DOHH2 (cell line): ENCODE data around the gene HOXA9.

Experiments
- H3F3A ChIP-seq: fragments of 200-600 bp; sonication (generic), shearing (Covaris generic); 2 replicates; pipeline ENCODE4 v1.6.0; 2016; ENCODE audit warnings: antibody characterized with exemption, mild to moderate bottlenecking; ENCODE audit not compliant: control insufficient read depth, insufficient read depth
- H3K27ac ChIP-seq: fragments of 200-600 bp; sonication (generic); 2 replicates; pipeline ENCODE4 v1.5.1; 2014; ENCODE audit warnings: low read depth, mild to moderate bottlenecking, low read length, moderate library complexity
- H3K27me3 ChIP-seq: fragments of 200-600 bp; sonication (generic); 2 replicates; pipeline ENCODE4 v1.6.1; 2014; ENCODE audit warnings: mild to moderate bottlenecking, low read length, mixed read lengths; ENCODE audit not compliant: control insufficient read depth
- H3K36me3 ChIP-seq: fragments of 200-600 bp; sonication (generic); 2 replicates; pipeline ENCODE4 v1.6.1; 2014; ENCODE audit warnings: mild to moderate bottlenecking, low read length, moderate library complexity, mixed read lengths; ENCODE audit not compliant: control insufficient read depth
- H3K4me1 ChIP-seq: fragments of 200-600 bp; sonication (generic); 2 replicates; pipeline ENCODE4 v1.6.1; 2014; ENCODE audit warnings: mild to moderate bottlenecking, low read length, mixed read lengths; ENCODE audit not compliant: control insufficient read depth
- H3K4me2 ChIP-seq: fragments of 200-600 bp; sonication (generic); 2 replicates; pipeline ENCODE4 v1.6.0; 2014; ENCODE audit warnings: mild to moderate bottlenecking, low read length, moderate library complexity
- H3K4me3 ChIP-seq: fragments of 200-600 bp; sonication (generic); 2 replicates; pipeline ENCODE4 v1.5.1; 2014; ENCODE audit warnings: mild to moderate bottlenecking, low read length, mixed read lengths
- H3K79me2 ChIP-seq: fragments of 200-600 bp; sonication (generic); 2 replicates; pipeline ENCODE4 v1.6.1; 2014; ENCODE audit warnings: mild to moderate bottlenecking, low read length, mixed read lengths; ENCODE audit not compliant: control insufficient read depth
- H3K9me2 ChIP-seq: fragments of 200-600 bp; sonication (generic); replicated peaks from 2 replicates; pipeline ENCODE4 v1.6.1; 2014; ENCODE audit warnings: mild to moderate bottlenecking, low read length, mixed read lengths; ENCODE audit not compliant: control insufficient read depth
- H3K9me3 ChIP-seq: fragments of 200-600 bp; sonication (generic); 2 replicates; pipeline ENCODE4 v1.6.1; 2014; ENCODE audit warnings: antibody characterized with exemption, low read length, mixed read lengths; ENCODE audit not compliant: control insufficient read depth, insufficient read depth
- H4K20me1 ChIP-seq: fragments of 200-600 bp; sonication (generic); 2 replicates; pipeline ENCODE4 v1.6.0; 2014; ENCODE audit warnings: low read depth, mild to moderate bottlenecking, antibody characterized with exemption, low read length, moderate library complexity; ENCODE audit not compliant: control insufficient read depth, insufficient read depth
- EZH2phosphoT487 ChIP-seq: fragments of 200-600 bp; sonication (generic); IDR thresholded peaks from 2 replicates; pipeline ENCODE4 v1.6.1; 2017; ENCODE audit warnings: borderline replicate concordance, mild to moderate bottlenecking, antibody characterized with exemption, low read length, moderate library complexity, mixed read lengths
- TF ChIP-seq, protein P1 (sequence below): fragments of 200-600 bp; sonication (generic); IDR thresholded peaks from one replicate; pipeline ENCODE4 v1.5.1; 2014; ENCODE audit warnings: antibody characterized with exemption, mild to moderate bottlenecking, low read depth, low read length; ENCODE audit not compliant: poor library complexity, severe bottlenecking

HOXA9 gene

DNA sequence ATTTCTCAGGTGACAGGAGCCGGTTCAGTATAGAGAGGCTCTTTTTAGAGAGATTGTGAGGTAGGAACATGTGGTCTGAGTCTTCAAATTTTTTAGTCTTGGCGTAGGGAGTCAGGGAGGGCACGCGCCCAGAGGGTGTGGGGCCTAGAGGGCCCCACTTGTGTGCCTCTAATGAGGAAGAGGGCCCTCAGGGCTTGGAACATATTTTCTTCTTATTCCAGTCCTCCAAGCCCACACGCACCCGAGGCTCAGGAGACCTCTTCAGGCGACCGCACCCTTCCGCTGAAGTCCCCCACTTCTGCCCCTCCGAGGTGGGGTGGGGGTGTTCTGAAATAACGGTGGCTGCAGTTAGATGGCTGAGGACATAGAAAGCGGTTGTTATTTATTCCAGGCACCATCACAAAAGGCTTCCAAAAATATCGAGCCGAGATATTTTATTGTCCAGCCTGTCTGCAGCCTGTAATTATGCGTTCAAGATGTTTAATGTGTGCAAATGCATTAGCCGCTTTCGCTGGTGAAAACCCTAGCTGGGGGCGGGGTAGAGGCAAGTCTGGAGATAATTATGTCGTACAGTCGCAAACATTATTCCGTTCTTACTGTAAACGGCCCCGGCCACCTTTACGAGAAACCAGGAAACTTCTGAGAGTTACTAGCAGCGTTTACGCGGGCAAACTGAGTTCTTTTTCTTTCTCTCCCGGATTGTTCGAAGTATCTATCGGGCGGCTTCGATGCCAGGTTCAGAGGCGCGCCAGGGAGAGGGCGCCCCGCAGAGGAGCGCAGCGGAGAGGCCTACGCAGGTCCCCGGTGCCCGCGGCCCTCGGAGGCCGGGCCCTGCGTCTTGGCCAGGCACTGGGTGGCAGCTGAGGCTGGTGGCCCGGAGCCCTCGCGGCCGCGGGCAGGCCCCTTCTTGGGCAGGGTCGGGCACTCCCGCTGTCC, 47.4 kb upstream of the HOXA9 start:
- Histone ChIP-seq H3K27ac (no peak overlapping the region), H3K9me3 (no peaks in the 10 kb centered on the region), H3F3A (no peaks in the 10 kb centered on the region), H3K27me3 (peaks cover 67% of the 10 kb centered on the region), H3K36me3 (no peaks in the 10 kb centered on the region), H3K9me2 (no peaks in the 10 kb centered on the region), H3K4me3 (no peak overlapping the region), H3K4me1 (peaks cover 5% of the 10 kb centered on the region), H3K79me2 (no peaks in the 10 kb centered on the region), H3K4me2 (no peak overlapping the region), H4K20me1 (peaks cover 5% of the 10 kb centered on the region; the same call in 1 of the 2 replicates)
- TF ChIP-seq, protein P1, sequence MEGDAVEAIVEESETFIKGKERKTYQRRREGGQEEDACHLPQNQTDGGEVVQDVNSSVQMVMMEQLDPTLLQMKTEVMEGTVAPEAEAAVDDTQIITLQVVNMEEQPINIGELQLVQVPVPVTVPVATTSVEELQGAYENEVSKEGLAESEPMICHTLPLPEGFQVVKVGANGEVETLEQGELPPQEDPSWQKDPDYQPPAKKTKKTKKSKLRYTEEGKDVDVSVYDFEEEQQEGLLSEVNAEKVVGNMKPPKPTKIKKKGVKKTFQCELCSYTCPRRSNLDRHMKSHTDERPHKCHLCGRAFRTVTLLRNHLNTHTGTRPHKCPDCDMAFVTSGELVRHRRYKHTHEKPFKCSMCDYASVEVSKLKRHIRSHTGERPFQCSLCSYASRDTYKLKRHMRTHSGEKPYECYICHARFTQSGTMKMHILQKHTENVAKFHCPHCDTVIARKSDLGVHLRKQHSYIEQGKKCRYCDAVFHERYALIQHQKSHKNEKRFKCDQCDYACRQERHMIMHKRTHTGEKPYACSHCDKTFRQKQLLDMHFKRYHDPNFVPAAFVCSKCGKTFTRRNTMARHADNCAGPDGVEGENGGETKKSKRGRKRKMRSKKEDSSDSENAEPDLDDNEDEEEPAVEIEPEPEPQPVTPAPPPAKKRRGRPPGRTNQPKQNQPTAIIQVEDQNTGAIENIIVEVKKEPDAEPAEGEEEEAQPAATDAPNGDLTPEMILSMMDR, result no peak
- no peak for TF ChIP-seq EZH2phosphoT487

GRCh38 chr7:27211764-27212204, 46.4 kb upstream of the HOXA9 start:
- no peaks in the 10 kb centered on the region for H3K9me3 ChIP-seq
- H3K4me3 ChIP-seq, result no peak overlapping the region
- H3K36me3 ChIP-seq, result no peaks in the 10 kb centered on the region
- no peaks in the 10 kb centered on the region for H3K9me2 ChIP-seq
- no peaks in the 10 kb centered on the region for H3F3A ChIP-seq
- H3K4me1 ChIP-seq, result peaks cover 5% of the 10 kb centered on the region
- peaks cover 5% of the 10 kb centered on the region; the same call in 1 of the 2 replicates for H4K20me1 ChIP-seq
- H3K27ac ChIP-seq, result no peak overlapping the region
- H3K79me2 ChIP-seq, result no peaks in the 10 kb centered on the region
- no peak overlapping the region for H3K4me2 ChIP-seq
- H3K27me3 ChIP-seq, result peaks cover 69% of the 10 kb centered on the region
- no peak; the same call in 1 of the 2 replicates for TF ChIP-seq EZH2phosphoT487
- TF ChIP-seq, protein P1, result no peak

DNA sequence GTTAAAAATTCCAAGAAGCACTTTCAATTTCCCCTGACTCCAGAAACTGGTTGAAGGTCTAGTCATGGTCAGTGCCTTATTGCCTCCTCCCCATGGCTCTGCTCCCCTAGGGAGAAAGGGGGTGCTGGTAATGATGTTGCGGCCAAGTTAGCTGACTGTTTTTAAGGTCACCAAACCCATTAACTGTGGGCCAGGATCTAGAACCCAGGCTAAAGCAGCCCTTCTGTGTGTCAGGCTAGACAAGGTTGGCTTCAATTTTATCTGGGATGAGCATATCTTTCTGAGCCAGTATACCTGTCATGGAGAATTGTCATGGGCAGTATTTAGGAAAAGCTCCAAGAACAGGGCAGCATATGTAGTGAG, 45.7 kb upstream of the HOXA9 start:
- Histone ChIP-seq H3F3A (no peaks in the 10 kb centered on the region), H3K27ac (no peak overlapping the region), H3K27me3 (peaks cover 69% of the 10 kb centered on the region), H3K9me3 (no peaks in the 10 kb centered on the region), H4K20me1 (peaks cover 5% of the 10 kb centered on the region; the same call in 1 of the 2 replicates), H3K4me3 (no peak overlapping the region), H3K9me2 (no peaks in the 10 kb centered on the region), H3K79me2 (no peaks in the 10 kb centered on the region), H3K4me2 (no peak overlapping the region), H3K36me3 (no peaks in the 10 kb centered on the region), H3K4me1 (peaks cover 5% of the 10 kb centered on the region)
- TF ChIP-seq, protein P1, result no peak
- no peak for TF ChIP-seq EZH2phosphoT487
